Measurements from ENCODE around the gene ARV1.

DNA sequence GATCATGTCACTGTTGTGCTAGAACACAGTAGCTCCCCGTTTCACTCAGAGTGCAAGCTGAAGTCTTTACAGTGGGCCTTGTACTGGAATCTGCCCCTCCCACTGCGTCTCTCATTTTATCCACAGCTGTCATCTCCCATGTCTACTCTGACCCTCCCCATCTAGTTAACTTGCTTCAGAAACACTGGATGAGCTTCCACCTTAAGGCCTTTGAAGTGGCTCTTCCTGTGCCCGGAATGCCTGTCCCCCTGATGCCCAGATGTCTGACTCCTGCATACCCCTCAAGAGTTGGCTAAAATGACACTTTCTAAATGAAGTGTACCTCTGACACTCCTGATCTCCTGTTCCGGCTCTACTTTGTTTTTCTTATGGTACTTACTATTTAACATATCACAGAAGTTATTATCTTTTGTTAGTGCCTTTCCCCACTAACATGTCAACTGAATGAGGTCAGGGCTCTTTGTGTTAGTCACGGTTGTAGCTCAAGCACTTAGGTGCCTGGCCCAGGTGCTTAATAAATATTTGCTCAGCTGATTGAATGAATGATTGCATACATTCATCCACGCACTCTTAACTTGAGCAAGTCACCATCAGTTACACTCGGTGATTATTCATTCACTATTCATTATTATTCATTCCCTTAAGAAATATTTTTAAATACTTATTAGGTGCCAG, 13.3 kb downstream of the ARV1 start:
- TF ChIP-seq POLR2AphosphoS5 (IDR thresholded peaks at IDR 0.05) = no peak
- no peak for TF ChIP-seq POLR2A (IDR thresholded peaks at IDR 0.05)

Measured in suprapubic skin (tissue), 4 donors.